IMR-90 (cell line): Measurements from ENCODE around the gene CATSPERB.

Experiments used
- BHLHE40 ChIP-seq: fragments of 150-350 bp; IDR thresholded peaks from 2 replicates; pipeline ENCODE4 v1.6.1; 2016; ENCODE audit warnings: mild to moderate bottlenecking, low read depth, low read length
- CEBPB ChIP-seq: IDR thresholded peaks from 2 replicates; pipeline ENCODE4 v1.6.1; 2012; ENCODE audit warnings: low read depth, low read length, improper control_type of control experiment
- CHD1 ChIP-seq: IDR thresholded peaks from 2 replicates; pipeline ENCODE4 v1.6.1; 2012; ENCODE audit warnings: low read depth, low read length, improper control_type of control experiment
- MAZ ChIP-seq: IDR thresholded peaks from 2 replicates; pipeline ENCODE4 v1.6.1; 2012; ENCODE audit warnings: low read depth, mild to moderate bottlenecking, low read length, improper control_type of control experiment, moderate library complexity, borderline replicate concordance
- MXI1 ChIP-seq: IDR thresholded peaks from 2 replicates; pipeline ENCODE4 v1.6.1; 2012; ENCODE audit warnings: low read depth, mild to moderate bottlenecking, low read length, moderate library complexity, borderline replicate concordance
- POLR2A ChIP-seq: IDR thresholded peaks from 2 replicates; pipeline ENCODE4 v1.6.1; 2012; ENCODE audit warnings: mild to moderate bottlenecking, low read depth, low read length
- RCOR1 ChIP-seq: IDR thresholded peaks from 2 replicates; pipeline ENCODE4 v1.6.1; 2012; ENCODE audit warnings: mild to moderate bottlenecking, low read length, improper control_type of control experiment; ENCODE audit not compliant: insufficient replicate concordance
- SMC3 ChIP-seq: fragments of 150-350 bp; IDR thresholded peaks from 2 replicates; pipeline ENCODE4 v1.6.1; 2016; ENCODE audit warnings: low read depth, mild to moderate bottlenecking, antibody characterized with exemption, low read length, moderate library complexity
- TF ChIP-seq, protein P1 (sequence below): fragments of 150-350 bp; IDR thresholded peaks from 2 replicates; pipeline ENCODE4 v1.6.1; 2017; ENCODE audit warnings: mild to moderate bottlenecking, antibody characterized with exemption, low read length, low read depth
- TF ChIP-seq, protein P2 (sequence below): conservative IDR thresholded peaks from 2 replicates; pipeline ENCODE4 v1.5.1; 2012; ENCODE audit warnings: mild to moderate bottlenecking, low read depth, low read length, improper control_type of control experiment

DNA sequence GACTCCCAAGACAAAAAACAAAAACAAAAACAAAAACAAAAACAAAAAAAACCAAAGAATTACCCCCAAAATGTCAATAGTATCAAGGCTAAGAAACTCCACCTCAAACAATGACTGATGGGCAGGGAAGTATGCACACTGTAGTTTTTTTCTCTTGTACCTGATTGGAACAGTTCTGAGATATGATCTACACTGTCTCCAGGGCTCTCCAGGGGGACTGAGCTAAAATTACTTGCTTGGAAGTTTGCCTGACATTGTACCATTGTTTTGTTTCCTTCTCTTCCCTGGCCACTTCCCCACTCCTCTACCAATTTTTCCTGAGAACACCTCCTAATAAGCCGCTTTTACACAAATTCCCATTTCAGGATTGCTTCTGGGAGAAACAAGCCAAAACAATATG lies 22.3 kb upstream of the CATSPERB start:
- TF ChIP-seq CEBPB = no peak
- no peak for TF ChIP-seq POLR2A
- TF ChIP-seq MAZ = no peak
- TF ChIP-seq, protein P1, sequence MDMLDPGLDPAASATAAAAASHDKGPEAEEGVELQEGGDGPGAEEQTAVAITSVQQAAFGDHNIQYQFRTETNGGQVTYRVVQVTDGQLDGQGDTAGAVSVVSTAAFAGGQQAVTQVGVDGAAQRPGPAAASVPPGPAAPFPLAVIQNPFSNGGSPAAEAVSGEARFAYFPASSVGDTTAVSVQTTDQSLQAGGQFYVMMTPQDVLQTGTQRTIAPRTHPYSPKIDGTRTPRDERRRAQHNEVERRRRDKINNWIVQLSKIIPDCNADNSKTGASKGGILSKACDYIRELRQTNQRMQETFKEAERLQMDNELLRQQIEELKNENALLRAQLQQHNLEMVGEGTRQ = no peak
- TF ChIP-seq, protein P2, sequence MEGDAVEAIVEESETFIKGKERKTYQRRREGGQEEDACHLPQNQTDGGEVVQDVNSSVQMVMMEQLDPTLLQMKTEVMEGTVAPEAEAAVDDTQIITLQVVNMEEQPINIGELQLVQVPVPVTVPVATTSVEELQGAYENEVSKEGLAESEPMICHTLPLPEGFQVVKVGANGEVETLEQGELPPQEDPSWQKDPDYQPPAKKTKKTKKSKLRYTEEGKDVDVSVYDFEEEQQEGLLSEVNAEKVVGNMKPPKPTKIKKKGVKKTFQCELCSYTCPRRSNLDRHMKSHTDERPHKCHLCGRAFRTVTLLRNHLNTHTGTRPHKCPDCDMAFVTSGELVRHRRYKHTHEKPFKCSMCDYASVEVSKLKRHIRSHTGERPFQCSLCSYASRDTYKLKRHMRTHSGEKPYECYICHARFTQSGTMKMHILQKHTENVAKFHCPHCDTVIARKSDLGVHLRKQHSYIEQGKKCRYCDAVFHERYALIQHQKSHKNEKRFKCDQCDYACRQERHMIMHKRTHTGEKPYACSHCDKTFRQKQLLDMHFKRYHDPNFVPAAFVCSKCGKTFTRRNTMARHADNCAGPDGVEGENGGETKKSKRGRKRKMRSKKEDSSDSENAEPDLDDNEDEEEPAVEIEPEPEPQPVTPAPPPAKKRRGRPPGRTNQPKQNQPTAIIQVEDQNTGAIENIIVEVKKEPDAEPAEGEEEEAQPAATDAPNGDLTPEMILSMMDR = no peak
- no peak for TF ChIP-seq BHLHE40
- no peak for TF ChIP-seq SMC3
- TF ChIP-seq CHD1 = no peak
- TF ChIP-seq RCOR1 = no peak
- TF ChIP-seq MXI1 = no peak
